Effector memory CD4-positive, alpha-beta T cell (primary cell): Measurements from ENCODE around the gene LYRM2.

Experiments
- DNase-seq, 3 donors: peaks; one replicate each; pipeline ENCODE4 v3.0.0-alpha.2; 2020
- H3K27ac ChIP-seq: 2 replicates; pipeline ENCODE4 v1.7.0; 2013; ENCODE audit warnings: mild to moderate bottlenecking, low read length, moderate library complexity; ENCODE audit not compliant: insufficient read depth, poor library complexity, severe bottlenecking
- H3K27me3 ChIP-seq: replicated peaks from 2 replicates; pipeline ENCODE4 v1.7.0; 2013; ENCODE audit warnings: mild to moderate bottlenecking, low read length; ENCODE audit not compliant: insufficient read depth, control insufficient read depth, poor library complexity, severe bottlenecking
- H3K36me3 ChIP-seq: 2 replicates; pipeline ENCODE4 v1.7.0; 2013; ENCODE audit warnings: mild to moderate bottlenecking, low read length, moderate library complexity; ENCODE audit not compliant: control insufficient read depth, insufficient read depth
- H3K4me1 ChIP-seq: 2 replicates; pipeline ENCODE4 v1.7.0; 2013; ENCODE audit warnings: low read length, mild to moderate bottlenecking; ENCODE audit not compliant: control insufficient read depth, insufficient read depth, poor library complexity, severe bottlenecking
- H3K4me3 ChIP-seq: 2 replicates; pipeline ENCODE4 v1.7.0; 2013; ENCODE audit warnings: low read length, low read depth, mild to moderate bottlenecking; ENCODE audit not compliant: insufficient read depth, poor library complexity, severe bottlenecking
- H3K9me3 ChIP-seq: 2 replicates; pipeline ENCODE4 v1.7.0; 2013; ENCODE audit warnings: mild to moderate bottlenecking, low read length, moderate library complexity; ENCODE audit not compliant: control insufficient read depth
- total RNA-seq, 3 donors: gene quantifications; one replicate each; lab custom pipeline; 2026; lab: John Stamatoyannopoulos, UW

Gene LYRM2
- 22.3 to 32.5 (median 26.8) reads per million in 3 donors for total RNA-seq

DNA sequence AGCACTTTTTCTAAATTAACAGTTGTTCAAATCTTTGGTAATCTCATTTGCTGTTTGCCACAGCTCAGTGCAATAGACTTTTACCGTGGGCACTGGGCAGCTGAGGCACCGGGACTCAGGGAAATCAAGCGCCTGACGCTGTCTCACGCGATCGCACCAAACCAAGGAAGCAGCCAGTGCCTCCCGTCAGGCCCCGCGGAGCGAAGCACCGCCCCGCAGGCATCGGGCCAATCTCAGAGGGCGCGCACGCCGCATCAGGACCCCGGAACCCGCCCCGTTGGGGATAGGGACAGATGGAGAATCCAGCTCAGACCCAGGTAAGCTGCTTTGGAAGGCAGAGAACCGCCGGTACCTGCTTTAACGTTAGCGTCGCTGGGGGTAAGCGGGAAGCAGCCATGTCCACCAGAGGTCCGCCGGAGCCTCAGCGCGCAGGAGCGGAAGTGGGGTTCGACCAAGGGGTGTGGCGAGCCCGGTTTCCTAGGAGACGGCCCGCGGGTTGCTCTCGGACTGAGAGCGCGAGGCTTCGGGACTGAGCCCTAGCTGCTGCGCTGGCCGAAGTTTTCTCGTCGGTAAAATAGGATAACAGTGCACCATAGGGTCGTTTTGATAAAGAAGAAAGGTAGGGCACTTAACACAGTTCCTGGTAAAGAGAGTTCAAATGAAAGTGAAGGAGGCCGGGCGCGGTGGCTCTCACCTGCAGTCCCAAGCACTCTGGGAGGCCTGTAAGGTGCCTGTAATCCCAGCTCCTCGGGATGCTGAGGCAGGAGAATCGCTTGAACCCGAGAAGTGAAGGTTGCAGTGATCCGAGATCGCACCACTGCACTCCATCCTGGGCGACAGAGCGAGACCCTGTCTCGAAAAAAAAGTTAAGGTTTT, at the start of gene LYRM2:
Gene LYRM2, minus strand, starts transcription at position 428 of the 876 bp plus-strand sequence. Its CDS starts 31 bp downstream, at position 397.
- Histone ChIP-seq H3K4me3 (peak within 1 kb of the TSS; percentile 96), H3K36me3 (no peaks in the 10 kb centered on the region), H3K9me3 (no peaks in the 10 kb centered on the region), H3K27ac (peak within 1 kb of the TSS; percentile 99), H3K27me3 (no peaks in the 10 kb centered on the region), H3K4me1 (peaks cover 7% of the 10 kb centered on the region)
- DNase-seq: peak; percentile 78 to 85 (median 84)

GRCh38 chr6:89688328-89688727, 49.8 kb upstream of the LYRM2 start:
- Histone ChIP-seq H3K27ac (no peak overlapping the region), H3K36me3 (peaks cover 82% of the 10 kb centered on the region), H3K4me3 (no peak overlapping the region), H3K4me1 (no peaks in the 10 kb centered on the region), H3K9me3 (no peaks in the 10 kb centered on the region), H3K27me3 (no peaks in the 10 kb centered on the region)
- DNase-seq: no peak

DNA sequence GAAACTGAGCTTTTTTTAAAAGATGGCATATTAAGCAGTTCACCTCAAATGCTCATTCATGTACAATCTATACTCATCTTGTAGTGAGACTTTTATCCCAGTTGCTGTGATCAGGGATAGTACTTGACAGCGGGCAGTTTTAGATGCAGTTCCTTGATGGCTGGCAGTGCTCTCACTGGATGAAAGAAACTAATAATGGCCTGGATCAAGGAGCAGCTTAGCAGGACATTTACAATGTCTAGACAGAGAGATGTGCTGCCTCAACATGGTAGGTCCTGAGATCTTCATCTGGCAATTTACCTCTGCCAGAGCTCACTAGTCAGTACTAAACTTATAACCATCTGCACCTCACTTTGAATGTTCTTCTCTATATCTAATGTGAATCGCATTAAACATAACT, 46.8 kb upstream of the LYRM2 start:
- H3K4me1 ChIP-seq: no peaks in the 10 kb centered on the region
- DNase-seq: no peak
- H3K36me3 ChIP-seq: peaks cover 86% of the 10 kb centered on the region
- no peaks in the 10 kb centered on the region for H3K27me3 ChIP-seq
- no peak overlapping the region for H3K4me3 ChIP-seq
- H3K9me3 ChIP-seq: no peaks in the 10 kb centered on the region
- no peak overlapping the region for H3K27ac ChIP-seq

DNA sequence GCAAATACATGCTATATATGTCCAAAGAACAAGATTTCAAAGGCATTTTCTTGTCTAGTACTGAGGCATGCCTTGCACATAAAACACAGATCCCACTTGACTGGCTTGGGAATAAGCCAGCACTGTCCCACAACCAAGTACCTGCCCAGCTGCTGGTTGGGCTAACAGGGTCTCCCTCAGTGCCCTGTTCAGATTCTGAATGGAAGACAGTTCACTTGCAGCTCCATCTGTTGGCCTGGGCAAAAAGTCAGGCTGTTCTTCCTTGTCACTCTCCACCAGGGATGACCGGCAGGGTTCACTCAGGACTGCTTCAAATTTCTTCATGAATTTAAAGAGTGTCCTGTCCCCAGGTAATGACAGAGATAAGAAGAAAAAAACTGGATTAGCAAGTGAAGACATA, 44.4 kb upstream of the LYRM2 start:
- H3K4me3 ChIP-seq: no peak overlapping the region
- no peaks in the 10 kb centered on the region for H3K27me3 ChIP-seq
- no peaks in the 10 kb centered on the region for H3K9me3 ChIP-seq
- H3K4me1 ChIP-seq: no peaks in the 10 kb centered on the region
- no peak for DNase-seq
- H3K27ac ChIP-seq: no peak overlapping the region
- peaks cover 80% of the 10 kb centered on the region for H3K36me3 ChIP-seq

DNA sequence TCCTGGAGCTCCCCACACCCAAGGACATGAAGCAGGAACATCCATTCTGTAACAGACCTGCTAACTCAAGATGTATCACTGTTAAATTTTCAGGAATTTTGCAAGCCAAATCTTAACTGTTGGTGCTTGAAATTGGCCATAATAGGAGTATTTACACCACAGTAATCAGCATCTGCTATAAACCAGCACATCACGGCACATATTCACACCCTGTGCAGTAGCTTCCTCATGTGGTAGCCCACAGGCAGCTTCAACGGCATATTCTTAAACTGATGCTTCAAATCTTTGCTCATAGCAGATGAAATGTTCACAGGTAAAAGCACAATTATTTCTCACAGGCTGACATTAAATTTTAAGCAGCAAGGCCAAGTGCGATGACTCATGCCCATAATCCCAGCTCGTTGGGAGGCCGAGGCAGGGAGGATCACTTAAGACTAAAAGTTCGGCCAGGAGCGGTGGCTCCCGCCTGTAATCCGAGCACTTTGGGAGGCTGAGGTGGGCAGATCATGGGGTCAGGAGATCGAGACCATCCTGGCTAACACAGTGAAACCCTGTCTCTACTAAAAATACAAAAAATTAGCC, 43.5 kb upstream of the LYRM2 start:
- Histone ChIP-seq H3K36me3 (peaks cover 80% of the 10 kb centered on the region), H3K27me3 (no peaks in the 10 kb centered on the region), H3K27ac (no peak overlapping the region), H3K4me3 (no peak overlapping the region), H3K4me1 (no peaks in the 10 kb centered on the region), H3K9me3 (no peaks in the 10 kb centered on the region)
- DNase-seq: no peak

GRCh38 chr6:89680551-89680950, 42.0 kb upstream of the LYRM2 start:
- no peaks in the 10 kb centered on the region for H3K27me3 ChIP-seq
- H3K9me3 ChIP-seq: no peaks in the 10 kb centered on the region
- H3K27ac ChIP-seq: no peak overlapping the region
- H3K4me1 ChIP-seq: no peaks in the 10 kb centered on the region
- peaks cover 80% of the 10 kb centered on the region for H3K36me3 ChIP-seq
- DNase-seq: no peak
- H3K4me3 ChIP-seq: no peak overlapping the region

GRCh38 chr6:89680150-89680549, 41.6 kb upstream of the LYRM2 start:
- Histone ChIP-seq H3K36me3 (peaks cover 80% of the 10 kb centered on the region), H3K4me3 (no peak overlapping the region), H3K4me1 (no peaks in the 10 kb centered on the region), H3K9me3 (no peaks in the 10 kb centered on the region), H3K27me3 (no peaks in the 10 kb centered on the region), H3K27ac (no peak overlapping the region)
- DNase-seq: no peak

- no peak for DNase-seq
- H3K27me3 ChIP-seq: no peaks in the 10 kb centered on the region
- H3K9me3 ChIP-seq: no peaks in the 10 kb centered on the region
- H3K27ac ChIP-seq: no peak overlapping the region
- H3K36me3 ChIP-seq: peaks cover 80% of the 10 kb centered on the region
- no peak overlapping the region for H3K4me3 ChIP-seq
- no peaks in the 10 kb centered on the region for H3K4me1 ChIP-seq
Observed at GRCh38 chr6:89679215-89680120, 40.9 kb upstream of the LYRM2 start.

DNA sequence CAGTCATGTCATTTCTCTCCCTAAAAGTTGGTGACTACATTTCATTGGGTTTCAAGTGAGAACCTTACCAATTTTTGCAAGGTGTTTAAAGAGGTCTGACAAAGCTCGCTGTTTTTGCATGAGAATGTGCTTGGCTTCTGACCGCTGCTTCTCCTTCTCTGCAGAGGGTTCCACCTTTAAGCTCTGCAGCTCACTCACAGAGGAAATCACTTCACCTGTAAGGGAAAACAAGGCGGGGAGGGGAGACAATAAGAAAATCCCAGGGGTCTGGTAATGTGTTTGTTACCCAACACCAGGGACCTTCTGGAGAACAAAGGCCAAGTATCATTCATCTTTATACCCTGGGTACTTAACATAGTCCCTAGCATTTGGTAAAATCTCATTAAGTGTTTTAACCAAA, 40.0 kb upstream of the LYRM2 start:
- H3K27ac ChIP-seq: no peak overlapping the region
- no peaks in the 10 kb centered on the region for H3K9me3 ChIP-seq
- H3K4me3 ChIP-seq: no peak overlapping the region
- H3K36me3 ChIP-seq: peaks cover 79% of the 10 kb centered on the region
- no peak for DNase-seq
- no peaks in the 10 kb centered on the region for H3K4me1 ChIP-seq
- H3K27me3 ChIP-seq: no peaks in the 10 kb centered on the region
